HL-60 (cell line): ENCODE results near the gene TMOD1.

ENCODE experiments used
- CTCF ChIP-seq: IDR thresholded peaks from one replicate; pipeline ENCODE4 v1.5.1; 2011; ENCODE audit warnings: low read length, control low read depth, inconsistent platforms; ENCODE audit not compliant: insufficient read depth
- POLR2AphosphoS5 ChIP-seq: IDR thresholded peaks from 2 replicates; pipeline ENCODE4 v1.6.1; 2012; ENCODE audit warnings: low read depth
- REST ChIP-seq: IDR thresholded peaks from 2 replicates; pipeline ENCODE4 v1.6.1; 2012; ENCODE audit warnings: low read depth; ENCODE audit not compliant: insufficient replicate concordance
- SPI1 ChIP-seq: IDR thresholded peaks from 2 replicates; pipeline ENCODE4 v1.6.1; 2012; ENCODE audit warnings: low read depth, mild to moderate bottlenecking, borderline replicate concordance

GRCh38 chr9:97564291-97565175, 63.1 kb downstream of the TMOD1 start:
- TF ChIP-seq CTCF (no peak), POLR2AphosphoS5 (no peak), SPI1 (no peak), REST (no peak)
